ENCODE data around the gene E2F2.

GRCh38 chr1:23517581-23517980 is 13.5 kb downstream of the E2F2 start:
- TF ChIP-seq HCFC1 (IDR thresholded peaks at IDR 0.05; ENCODE audit: low read depth, low read length) (no peak), NR2C2 (CRISPR knock-in tag; IDR thresholded peaks at IDR 0.05; ENCODE audit: borderline replicate concordance) (no peak), ZNF577 (CRISPR knock-in tag; IDR thresholded peaks at IDR 0.05; ENCODE audit: borderline replicate concordance, low read depth) (no peak), KLF6 (CRISPR knock-in tag; IDR thresholded peaks at IDR 0.05) (no peak), HNRNPUL1 (IDR thresholded peaks at IDR 0.05; ENCODE audit: low read depth, low read length) (no peak), POLR2AphosphoS5 (IDR thresholded peaks at IDR 0.05; ENCODE audit: low read depth, low read length) (no peak), ZNF326 (CRISPR knock-in tag; IDR thresholded peaks at IDR 0.05; ENCODE audit: borderline replicate concordance) (no peak), BRCA1 (CRISPR knock-in tag; IDR thresholded peaks at IDR 0.05) (no peak), ZUFSP (CRISPR knock-in tag; IDR thresholded peaks at IDR 0.05; ENCODE audit: borderline replicate concordance) (no peak), SMAD1 (CRISPR knock-in tag; IDR thresholded peaks at IDR 0.05; ENCODE audit: borderline replicate concordance, low read depth) (no peak)
- TF ChIP-seq, protein P1, sequence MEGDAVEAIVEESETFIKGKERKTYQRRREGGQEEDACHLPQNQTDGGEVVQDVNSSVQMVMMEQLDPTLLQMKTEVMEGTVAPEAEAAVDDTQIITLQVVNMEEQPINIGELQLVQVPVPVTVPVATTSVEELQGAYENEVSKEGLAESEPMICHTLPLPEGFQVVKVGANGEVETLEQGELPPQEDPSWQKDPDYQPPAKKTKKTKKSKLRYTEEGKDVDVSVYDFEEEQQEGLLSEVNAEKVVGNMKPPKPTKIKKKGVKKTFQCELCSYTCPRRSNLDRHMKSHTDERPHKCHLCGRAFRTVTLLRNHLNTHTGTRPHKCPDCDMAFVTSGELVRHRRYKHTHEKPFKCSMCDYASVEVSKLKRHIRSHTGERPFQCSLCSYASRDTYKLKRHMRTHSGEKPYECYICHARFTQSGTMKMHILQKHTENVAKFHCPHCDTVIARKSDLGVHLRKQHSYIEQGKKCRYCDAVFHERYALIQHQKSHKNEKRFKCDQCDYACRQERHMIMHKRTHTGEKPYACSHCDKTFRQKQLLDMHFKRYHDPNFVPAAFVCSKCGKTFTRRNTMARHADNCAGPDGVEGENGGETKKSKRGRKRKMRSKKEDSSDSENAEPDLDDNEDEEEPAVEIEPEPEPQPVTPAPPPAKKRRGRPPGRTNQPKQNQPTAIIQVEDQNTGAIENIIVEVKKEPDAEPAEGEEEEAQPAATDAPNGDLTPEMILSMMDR (CRISPR knock-in tag; IDR thresholded peaks at IDR 0.05): no peak

Data from HepG2 (cell line).